GM19025 (cell line): ENCODE results near the gene OR4F15.

Source experiments
- ATAC-seq: cut with Tn5 transposase; IDR thresholded peaks from one replicate; pipeline ENCODE4 v1.9.1; 2021; ENCODE audit warnings: mild to moderate bottlenecking, low read depth, moderate library complexity; ENCODE audit not compliant: unreplicated experiment

Gene OR4F15

GRCh38 chr15:101803209-101803608 is 8.8 kb upstream of the OR4F15 start, which contains the start of gene OR4F6:
Gene OR4F6 (plus strand): TSS chr15:101803509. CDS start chr15:101805720, 2,211 bp downstream.
- ATAC-seq = no peak

GRCh38 chr15:101803676-101804075 is 8.3 kb upstream of the OR4F15 start:
- ATAC-seq = no peak

GRCh38 chr15:101804375-101804774 is 7.6 kb upstream of the OR4F15 start:
- no peak for ATAC-seq

DNA sequence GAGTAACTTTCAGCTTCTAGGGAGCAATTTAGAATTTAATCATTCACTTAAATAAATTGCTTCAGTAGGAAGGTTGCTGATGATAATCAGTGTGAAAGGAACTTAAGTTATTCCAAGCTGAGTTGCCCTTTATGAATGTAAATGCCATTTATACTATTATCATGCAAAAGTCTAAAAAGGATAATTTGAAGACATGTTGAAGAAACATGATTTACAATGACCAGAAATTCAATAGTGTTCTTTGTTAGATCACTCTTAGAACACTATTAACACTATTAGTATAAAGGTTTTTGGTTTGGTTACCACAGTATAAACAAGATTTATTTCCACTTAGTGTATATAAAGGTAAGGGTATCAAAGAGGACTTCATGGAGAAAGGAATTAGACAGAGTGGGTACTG is 7.1 kb upstream of the OR4F15 start:
- ATAC-seq = no peak

DNA sequence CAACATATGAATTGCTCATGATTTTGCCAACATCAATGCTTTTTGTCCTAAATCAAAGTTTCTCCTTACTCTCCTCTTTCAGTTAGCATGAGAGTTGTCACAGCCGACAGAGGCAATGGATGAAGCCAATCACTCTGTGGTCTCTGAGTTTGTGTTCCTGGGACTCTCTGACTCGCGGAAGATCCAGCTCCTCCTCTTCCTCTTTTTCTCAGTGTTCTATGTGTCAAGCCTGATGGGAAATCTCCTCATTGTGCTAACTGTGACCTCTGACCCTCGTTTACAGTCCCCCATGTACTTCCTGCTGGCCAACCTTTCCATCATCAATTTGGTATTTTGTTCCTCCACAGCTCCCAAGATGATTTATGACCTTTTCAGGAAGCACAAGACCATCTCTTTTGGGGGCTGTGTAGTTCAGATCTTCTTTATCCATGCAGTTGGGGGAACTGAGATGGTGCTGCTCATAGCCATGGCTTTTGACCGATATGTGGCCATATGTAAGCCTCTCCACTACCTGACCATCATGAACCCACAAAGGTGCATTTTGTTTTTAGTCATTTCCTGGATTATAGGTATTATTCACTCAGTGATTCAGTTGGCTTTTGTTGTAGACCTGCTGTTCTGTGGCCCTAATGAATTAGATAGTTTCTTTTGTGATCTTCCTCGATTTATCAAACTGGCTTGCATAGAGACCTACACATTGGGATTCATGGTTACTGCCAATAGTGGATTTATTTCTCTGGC is 6.2 kb upstream of the OR4F15 start:
- ATAC-seq = no peak

DNA sequence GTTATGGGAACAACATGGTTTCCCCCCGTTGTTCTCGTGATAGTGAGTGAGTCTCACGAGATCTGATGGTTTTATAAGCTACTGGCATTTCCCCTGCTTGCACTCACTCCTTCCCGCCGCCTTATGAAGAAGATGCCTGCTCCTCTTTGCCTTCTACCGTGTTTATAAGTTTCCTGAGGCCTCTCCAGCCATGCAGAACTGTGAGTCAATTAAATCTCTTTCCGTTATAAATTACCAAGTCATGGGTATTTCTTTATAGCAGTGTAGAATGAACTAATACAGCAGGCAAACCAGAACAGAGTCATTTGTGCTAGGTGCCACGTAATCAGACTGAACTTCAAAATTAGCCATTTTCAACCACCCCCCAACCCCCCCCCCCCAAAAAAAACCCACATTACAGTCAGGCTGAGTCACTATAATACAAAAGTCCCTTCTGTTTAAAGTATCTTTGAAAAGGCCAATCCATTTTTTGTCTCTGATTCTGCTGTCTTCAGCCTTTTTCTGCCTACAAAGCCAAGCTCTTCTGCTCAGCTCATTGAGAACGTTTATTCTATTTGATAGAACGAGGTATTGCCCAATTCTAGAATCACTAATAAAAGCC is 4.6 kb upstream of the OR4F15 start:
- ATAC-seq = no peak

DNA sequence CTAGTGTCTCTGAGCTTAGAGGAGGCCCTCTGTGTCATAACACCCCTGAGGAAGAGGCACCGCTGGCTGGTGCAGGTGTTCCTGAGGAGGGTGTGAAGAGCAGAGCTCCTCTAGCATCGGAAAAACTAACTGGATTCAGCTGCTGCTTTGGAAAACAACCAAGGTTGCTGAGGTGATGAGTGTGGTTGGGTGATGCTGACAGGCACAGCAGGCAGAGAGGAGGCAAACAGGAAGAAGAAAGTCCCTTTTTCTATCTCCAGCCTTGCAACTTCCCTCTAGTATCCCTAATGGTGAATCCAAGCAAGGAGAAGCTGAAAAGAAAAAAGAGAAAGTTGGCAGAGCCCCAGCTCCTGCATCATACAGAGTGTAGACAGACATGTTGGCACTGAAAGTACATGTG is 3.8 kb upstream of the OR4F15 start:
- no peak for ATAC-seq

DNA sequence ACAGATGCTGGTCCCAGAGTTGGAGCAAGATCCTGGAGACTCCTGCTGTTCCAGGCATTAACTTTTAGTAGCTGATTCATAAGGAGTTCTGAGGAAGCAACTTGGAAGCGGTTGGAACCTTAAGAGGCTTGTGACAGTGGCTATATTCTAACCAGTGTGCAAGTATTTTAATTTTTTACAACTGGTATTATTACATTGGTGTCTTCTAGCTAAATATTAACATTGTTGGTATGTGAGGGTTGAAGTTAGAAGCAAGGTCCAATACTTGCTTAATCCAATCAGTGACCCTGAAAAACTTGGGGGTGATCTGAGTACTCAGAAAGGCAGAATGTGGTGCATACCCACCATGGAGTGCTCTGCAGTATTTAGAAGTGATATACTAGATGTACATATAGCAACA is 1.5 kb upstream of the OR4F15 start:
- ATAC-seq = no peak

- ATAC-seq = no peak
These were observed 1.1 kb upstream of the OR4F15 start for GRCh38 chr15:101810876-101811275.

DNA sequence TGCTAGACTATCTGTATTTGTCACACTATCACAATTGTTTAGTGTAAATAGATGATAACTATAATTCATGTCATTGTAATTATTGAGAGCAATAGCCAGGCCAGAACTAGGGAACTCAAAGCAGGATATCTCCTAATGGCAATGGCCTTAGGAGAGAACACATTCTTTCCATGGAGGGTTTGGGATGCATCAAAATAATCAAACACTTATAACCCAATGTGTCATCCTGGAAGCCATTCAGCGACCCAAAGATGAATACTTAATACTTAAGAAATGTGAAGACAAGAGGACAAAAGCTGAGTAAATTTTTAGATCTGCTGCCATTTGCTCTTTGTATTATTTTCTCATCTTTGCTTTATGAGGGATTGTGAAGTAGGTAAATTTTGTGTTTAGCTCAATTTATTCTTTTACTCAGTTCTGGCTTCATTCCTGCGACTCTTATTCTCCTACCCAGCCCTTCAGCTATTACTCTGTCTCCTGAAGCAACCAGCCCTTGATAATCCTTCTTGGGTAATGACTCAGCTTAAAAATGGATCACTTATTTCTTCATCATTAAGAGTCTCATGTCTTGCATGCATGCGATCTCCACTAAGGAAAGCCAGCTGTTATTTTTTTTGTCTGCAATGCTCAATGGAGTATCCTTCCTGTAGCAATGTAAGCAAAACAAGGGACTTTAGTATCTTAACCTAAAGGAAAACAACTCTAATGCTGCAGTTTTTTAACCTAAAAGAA is 2.0 kb downstream of the OR4F15 start:
- no peak for ATAC-seq

GRCh38 chr15:101820781-101821180 is 8.8 kb downstream of the OR4F15 start:
- ATAC-seq = no peak

- no peak for ATAC-seq
These were observed 15.3 kb downstream of the OR4F15 start for GRCh38 chr15:101827257-101827656.

GRCh38 chr15:101828774-101829173 is 16.8 kb downstream of the OR4F15 start:
- no peak for ATAC-seq

- ATAC-seq = no peak
These were observed 29.7 kb downstream of the OR4F15 start for GRCh38 chr15:101841656-101842055.

GRCh38 chr15:101844916-101845315 is 32.9 kb downstream of the OR4F15 start:
- no peak for ATAC-seq

DNA sequence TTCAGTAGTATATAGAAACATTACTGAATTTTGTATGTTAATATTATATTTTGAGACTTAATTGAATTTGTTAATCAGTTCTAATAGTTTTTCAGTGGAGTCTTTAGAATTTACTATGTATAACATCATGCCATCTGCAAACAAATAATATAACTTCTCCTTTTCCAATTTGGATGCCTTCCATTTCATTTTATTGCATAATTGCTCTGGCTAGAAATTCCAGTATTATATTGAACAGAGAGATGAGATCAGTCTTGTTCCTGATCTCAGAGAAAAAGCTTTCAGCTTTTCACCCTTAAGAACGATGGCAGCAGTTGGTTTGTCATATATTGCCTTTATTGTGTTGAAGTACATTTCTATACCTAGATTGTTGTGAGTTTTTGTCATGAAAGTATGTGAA is 40.4 kb downstream of the OR4F15 start:
- no peak for ATAC-seq
